Colonic mucosa (tissue), 4 donors: Measurements from ENCODE around the gene HHEX. TPM values are rescaled to one million over a fixed set of nuclear protein-coding genes. Genes with fewer than 3 reads are reported as not detected.

ENCODE experiments used
- DNase-seq: peaks from one replicate; pipeline ENCODE4 v3.0.0-alpha.2; 2020
- H3K27ac ChIP-seq: fragments of 200-600 bp; one replicate; pipeline ENCODE4 v1.8.0; 2021
- H3K27me3 ChIP-seq: fragments of 200-600 bp; one replicate; pipeline ENCODE4 v1.8.0; 2021
- H3K36me3 ChIP-seq: fragments of 200-600 bp; one replicate; pipeline ENCODE4 v1.8.0; 2021
- H3K4me1 ChIP-seq: fragments of 200-600 bp; one replicate; pipeline ENCODE4 v1.8.0; 2021; ENCODE audit warnings: mild to moderate bottlenecking
- H3K4me3 ChIP-seq: fragments of 200-600 bp; one replicate; pipeline ENCODE4 v1.8.0; 2021
- H3K9ac ChIP-seq, 2 donors: one replicate each; pipeline ENCODE4 v1.7.0; 2013; ENCODE audit warnings: control low read depth in 2 of 2, low read depth in 2 of 2, low read length in 2 of 2
- H3K9me3 ChIP-seq: fragments of 200-600 bp; one replicate; pipeline ENCODE4 v1.8.0; 2021
- CTCF ChIP-seq: fragments of 200-600 bp; IDR thresholded peaks from one replicate; pipeline ENCODE4 v1.8.0; 2022; ENCODE audit warnings: antibody characterized with exemption, mild to moderate bottlenecking
- intact Hi-C: fragments of 100-400 bp; cut with DNase I; formaldehyde crosslinking; loops from one replicate; pipeline ENCODE4 v1.14.1; 2022
- total RNA-seq, 2 donors: library from RNA; stranded (reverse); fragmentation: NEBNext Ultra II Directional in 1 of 2; extraction: Animal tissue kit (Norgen Biotek cat#: 25700) in 1 of 2; gene quantifications; one replicate each; pipeline ENCODE4 v1.2.1, GENCODE V29; 2021
- donor health status: healthy.
- donor health status: DM: no; HTN: no; CAD: no.
- donor health status: DM: no; HTN: no; CAD: no.

The HHEX gene
- total RNA-seq, 2 donors from 2014 or later, result 2.1 to 7.1 TPM

GRCh38 chr10:92690211-92690914, 608 bp downstream of the HHEX start:
- intact Hi-C loops, result no loop called here

GRCh38 chr10:92690915-92691590, 1.3 kb downstream of the HHEX start:
- no peak for TF ChIP-seq CTCF
- H3K4me3 ChIP-seq, result peak overlapping the region; percentile 56
- H3K36me3 ChIP-seq, result no peaks in the 10 kb centered on the region
- peak; percentile 22 for DNase-seq
- H3K9me3 ChIP-seq, result no peaks in the 10 kb centered on the region
- H3K27ac ChIP-seq, result peak overlapping the region; percentile 74
- intact Hi-C loops, result no loop called here
- H3K4me1 ChIP-seq, result no peaks in the 10 kb centered on the region
- H3K9ac ChIP-seq, result peak overlapping the region in 1 of 2 donors; percentile 6
- peaks cover 6% of the 10 kb centered on the region for H3K27me3 ChIP-seq

More at GRCh38 chr10:92690211-92690914, 608 bp downstream of the HHEX start:
- Histone ChIP-seq H3K9ac (peak overlapping the region; percentile 58 to 76), H3K9me3 (no peaks in the 10 kb centered on the region), H3K27ac (peak overlapping the region; percentile 74), H3K36me3 (no peaks in the 10 kb centered on the region), H3K4me1 (no peaks in the 10 kb centered on the region), H3K27me3 (peaks cover 6% of the 10 kb centered on the region), H3K4me3 (peak overlapping the region; percentile 56)
- no peak for TF ChIP-seq CTCF
- peak; percentile 51 for DNase-seq

GRCh38 chr10:92691591-92692079, 1.9 kb downstream of the HHEX start:
- H3K4me1 ChIP-seq, result no peaks in the 10 kb centered on the region
- H3K9me3 ChIP-seq, result no peaks in the 10 kb centered on the region
- peak overlapping the region; percentile 17 for H3K4me3 ChIP-seq
- no peaks in the 10 kb centered on the region for H3K36me3 ChIP-seq
- intact Hi-C loops, result no loop called here
- no peak for TF ChIP-seq CTCF
- H3K9ac ChIP-seq, result peak overlapping the region; percentile 6 to 51
- peaks cover 6% of the 10 kb centered on the region for H3K27me3 ChIP-seq
- DNase-seq, result peak; percentile 26
- H3K27ac ChIP-seq, result peak overlapping the region; percentile 74

- no peak for DNase-seq
- intact Hi-C loops, result no loop called here
- Histone ChIP-seq H3K36me3 (no peaks in the 10 kb centered on the region), H3K27ac (peak overlapping the region; percentile 74), H3K27me3 (peaks cover 6% of the 10 kb centered on the region), H3K9ac (peak overlapping the region in 1 of 2 donors; percentile 51), H3K4me3 (peak overlapping the region; percentile 17), H3K9me3 (no peaks in the 10 kb centered on the region), H3K4me1 (no peaks in the 10 kb centered on the region)
- TF ChIP-seq CTCF, result no peak
These were observed 2.4 kb downstream of the HHEX start for GRCh38 chr10:92692080-92692671.

GRCh38 chr10:92692697-92693533, 3.2 kb downstream of the HHEX start:
- Histone ChIP-seq H3K27ac (no peak overlapping the region), H3K9me3 (no peaks in the 10 kb centered on the region), H3K4me3 (peak overlapping the region; percentile 0), H3K9ac (no peak overlapping the region), H3K27me3 (peaks cover 6% of the 10 kb centered on the region), H3K4me1 (no peaks in the 10 kb centered on the region), H3K36me3 (no peaks in the 10 kb centered on the region)
- intact Hi-C loops, result no loop called here
- no peak for DNase-seq
- no peak for TF ChIP-seq CTCF
